Type B pancreatic cell (in vitro differentiated cells): ENCODE measurements around the gene ZNF865. TPM values are rescaled to one million over a fixed set of nuclear protein-coding genes. Genes with fewer than 3 reads are reported as not detected.

ENCODE experiments used
- DNase-seq: peaks from one replicate; pipeline ENCODE4 v3.0.0; 2021; ENCODE audit warnings: mixed read lengths; ENCODE audit not compliant: unreplicated experiment; ENCODE audit errors: extremely low spot score
- H3K27ac Mint-ChIP-seq: 2 replicates; pipeline ENCODE4 v1.8.0; 2021; ENCODE audit warnings: mild to moderate bottlenecking, mixed read lengths
- H3K27me3 Mint-ChIP-seq: 2 replicates; pipeline ENCODE4 v1.8.0; 2021; ENCODE audit warnings: mixed read lengths
- H3K36me3 Mint-ChIP-seq: 2 replicates; pipeline ENCODE4 v1.8.0; 2021; ENCODE audit warnings: mixed read lengths
- H3K4me1 Mint-ChIP-seq: one replicate; pipeline ENCODE4 v1.8.0; 2021; ENCODE audit warnings: mixed read lengths; ENCODE audit not compliant: unreplicated experiment
- H3K4me3 Mint-ChIP-seq: 2 replicates; pipeline ENCODE4 v1.8.0; 2021; ENCODE audit warnings: mild to moderate bottlenecking, mixed read lengths
- H3K9me3 Mint-ChIP-seq: 2 replicates; pipeline ENCODE4 v1.8.0; 2021; ENCODE audit warnings: mixed read lengths
- total RNA-seq: library from RNA; stranded (reverse); gene quantifications from 2 replicates; pipeline ENCODE4 v1.2.1, GENCODE V29; 2021; ENCODE audit warnings: low replicate concordance
- TF ChIP-seq, protein P1 (sequence below): fragments of 200-600 bp; sonication (generic); conservative IDR thresholded peaks from 2 replicates; pipeline ENCODE4 v1.5.0; 2021; ENCODE audit warnings: antibody characterized with exemption, mild to moderate bottlenecking

The ZNF865 gene
- total RNA-seq, 1 donor from 2014 or later: 16.2 TPM

DNA sequence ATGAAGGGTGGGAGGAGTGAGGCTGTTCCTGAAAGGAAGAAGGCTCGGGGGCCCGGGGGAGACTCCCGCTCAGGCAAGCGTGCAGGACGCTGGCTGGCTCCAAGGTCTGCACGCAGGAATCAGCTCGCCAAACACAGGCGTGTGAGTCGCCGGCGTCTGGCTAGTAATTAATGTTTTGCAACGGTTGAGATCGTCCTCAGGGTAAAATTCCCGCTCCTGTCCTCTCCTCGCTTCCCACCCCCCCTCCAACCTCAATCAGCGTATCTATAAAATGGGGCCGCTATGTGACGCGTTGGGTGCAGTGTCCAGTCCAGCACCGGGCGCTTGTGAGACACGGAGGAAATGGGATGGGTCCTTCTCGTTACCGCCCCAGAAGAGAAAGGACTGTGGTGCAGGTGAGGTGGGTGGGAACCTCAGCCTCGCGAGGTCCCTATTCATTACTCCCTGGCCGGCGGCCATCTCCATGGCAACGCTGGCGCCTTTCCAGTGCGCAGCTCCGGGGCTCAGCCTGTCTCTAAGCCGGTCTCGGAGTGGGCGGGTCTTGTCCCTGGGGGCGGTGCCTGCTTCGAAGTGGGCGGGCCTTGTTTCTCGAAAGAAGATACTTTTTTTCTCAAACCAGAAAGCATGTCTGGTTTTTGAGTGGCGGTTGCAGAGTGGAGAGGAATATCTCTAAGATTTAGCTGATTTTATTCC, 18.3 kb upstream of the ZNF865 start:
- Mint-ChIP-seq H3K4me1 (peaks cover 27% of the 10 kb centered on the region), H3K9me3 (no peaks in the 10 kb centered on the region), H3K4me3 (peak overlapping the region; percentile 93), H3K36me3 (peaks cover 4% of the 10 kb centered on the region), H3K27ac (peak overlapping the region; percentile 94), H3K27me3 (no peaks in the 10 kb centered on the region)
- TF ChIP-seq, protein P1, sequence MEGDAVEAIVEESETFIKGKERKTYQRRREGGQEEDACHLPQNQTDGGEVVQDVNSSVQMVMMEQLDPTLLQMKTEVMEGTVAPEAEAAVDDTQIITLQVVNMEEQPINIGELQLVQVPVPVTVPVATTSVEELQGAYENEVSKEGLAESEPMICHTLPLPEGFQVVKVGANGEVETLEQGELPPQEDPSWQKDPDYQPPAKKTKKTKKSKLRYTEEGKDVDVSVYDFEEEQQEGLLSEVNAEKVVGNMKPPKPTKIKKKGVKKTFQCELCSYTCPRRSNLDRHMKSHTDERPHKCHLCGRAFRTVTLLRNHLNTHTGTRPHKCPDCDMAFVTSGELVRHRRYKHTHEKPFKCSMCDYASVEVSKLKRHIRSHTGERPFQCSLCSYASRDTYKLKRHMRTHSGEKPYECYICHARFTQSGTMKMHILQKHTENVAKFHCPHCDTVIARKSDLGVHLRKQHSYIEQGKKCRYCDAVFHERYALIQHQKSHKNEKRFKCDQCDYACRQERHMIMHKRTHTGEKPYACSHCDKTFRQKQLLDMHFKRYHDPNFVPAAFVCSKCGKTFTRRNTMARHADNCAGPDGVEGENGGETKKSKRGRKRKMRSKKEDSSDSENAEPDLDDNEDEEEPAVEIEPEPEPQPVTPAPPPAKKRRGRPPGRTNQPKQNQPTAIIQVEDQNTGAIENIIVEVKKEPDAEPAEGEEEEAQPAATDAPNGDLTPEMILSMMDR: no peak
- DNase-seq: peak; percentile 97

DNA sequence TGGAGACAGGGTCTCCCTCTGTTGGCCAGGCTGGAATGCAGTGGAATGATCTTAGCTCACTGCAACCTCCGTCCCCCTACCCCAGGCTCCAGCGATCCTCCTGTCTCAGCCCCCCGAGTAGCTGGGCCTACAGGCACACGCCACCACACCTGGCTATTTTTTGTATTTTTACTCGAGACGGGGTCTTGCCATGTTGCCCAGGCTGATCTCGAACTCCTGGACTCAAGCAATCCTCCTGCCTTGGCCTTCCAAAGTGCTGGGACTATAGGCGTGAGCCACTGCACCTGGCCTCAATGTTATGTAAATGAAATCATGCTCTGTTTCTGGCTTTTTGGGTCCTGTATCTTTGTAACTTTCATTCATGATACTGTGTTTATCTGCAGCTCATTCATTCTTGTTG, 16.7 kb upstream of the ZNF865 start:
- Mint-ChIP-seq H3K9me3 (no peaks in the 10 kb centered on the region), H3K36me3 (peaks cover 4% of the 10 kb centered on the region)
- TF ChIP-seq, protein P1: no peak

DNA sequence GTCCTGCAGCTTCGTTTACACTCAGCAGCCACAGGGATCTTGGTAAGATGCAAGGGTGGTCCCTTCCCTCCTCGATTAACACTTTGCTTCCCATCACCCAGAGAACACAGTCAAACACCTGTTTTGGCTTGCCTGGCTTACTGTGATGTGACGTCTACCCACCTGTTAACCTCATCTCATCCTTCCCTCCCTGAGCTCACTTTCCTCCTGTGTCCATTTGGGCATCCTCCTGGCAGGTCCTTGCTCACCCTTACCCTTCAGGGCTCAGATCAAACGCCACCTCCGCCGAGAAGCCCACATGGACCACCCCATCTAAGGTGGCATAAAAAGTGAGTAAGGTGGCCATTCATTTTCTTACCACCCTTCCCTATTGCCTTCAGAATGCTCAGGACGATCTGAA, 15.3 kb upstream of the ZNF865 start:
- Mint-ChIP-seq H3K9me3 (no peaks in the 10 kb centered on the region), H3K4me1 (peaks cover 29% of the 10 kb centered on the region), H3K4me3 (no peak overlapping the region), H3K27ac (no peak overlapping the region), H3K36me3 (peaks cover 9% of the 10 kb centered on the region), H3K27me3 (no peaks in the 10 kb centered on the region)
- TF ChIP-seq, protein P1: no peak
- no peak for DNase-seq

More for the DNA sequence above, 16.7 kb upstream of the ZNF865 start:
- no peaks in the 10 kb centered on the region for H3K27me3 Mint-ChIP-seq
- no peak overlapping the region for H3K27ac Mint-ChIP-seq
- no peak overlapping the region for H3K4me3 Mint-ChIP-seq
- DNase-seq: no peak
- peaks cover 26% of the 10 kb centered on the region for H3K4me1 Mint-ChIP-seq

DNA sequence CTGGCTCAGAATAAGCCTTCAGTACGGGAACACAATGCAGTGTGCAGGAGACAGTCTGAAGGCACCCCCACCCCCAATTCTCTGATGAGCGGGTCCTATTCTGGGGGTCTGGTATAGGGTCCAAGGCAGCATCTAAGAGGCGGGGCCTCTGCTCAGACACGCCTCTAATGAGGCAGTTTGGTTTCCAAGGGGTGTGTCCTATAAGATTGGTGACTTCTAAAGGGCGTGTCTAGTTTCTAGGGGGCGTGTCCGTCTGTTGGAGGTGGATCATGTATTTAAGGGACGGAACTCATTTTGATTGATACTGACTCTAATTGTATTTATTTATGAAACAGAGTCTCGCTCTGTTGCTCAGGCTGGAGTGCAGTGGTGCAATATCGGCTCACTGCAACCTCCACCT, 14.8 kb upstream of the ZNF865 start:
- Mint-ChIP-seq H3K27me3 (no peaks in the 10 kb centered on the region), H3K27ac (no peak overlapping the region), H3K36me3 (peaks cover 14% of the 10 kb centered on the region), H3K4me3 (no peak overlapping the region), H3K4me1 (peaks cover 25% of the 10 kb centered on the region), H3K9me3 (no peaks in the 10 kb centered on the region)
- TF ChIP-seq, protein P1: no peak
- no peak for DNase-seq

DNA sequence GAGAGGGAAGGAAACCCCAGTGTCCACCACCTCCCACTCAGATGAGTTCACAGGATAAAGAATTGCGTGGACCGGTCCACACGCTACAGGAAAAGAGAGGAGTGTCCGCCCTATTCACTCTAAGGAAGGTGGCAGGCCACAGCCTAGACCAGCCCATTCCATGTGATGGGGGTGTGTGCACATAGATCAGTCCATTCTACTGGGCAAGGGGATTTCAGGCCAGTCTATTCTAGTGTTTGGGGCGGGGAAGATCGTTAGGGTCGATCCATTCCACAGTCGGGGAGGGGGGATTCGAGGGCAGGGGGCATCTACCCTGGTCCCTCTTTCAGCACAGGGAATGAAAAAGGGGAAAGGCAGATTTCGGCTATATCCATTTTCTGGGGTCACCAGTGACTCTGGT, 13.9 kb upstream of the ZNF865 start:
- DNase-seq: no peak
- Mint-ChIP-seq H3K9me3 (no peaks in the 10 kb centered on the region), H3K4me3 (no peak overlapping the region), H3K27me3 (no peaks in the 10 kb centered on the region), H3K4me1 (peaks cover 20% of the 10 kb centered on the region), H3K36me3 (peaks cover 23% of the 10 kb centered on the region), H3K27ac (no peak overlapping the region)
- TF ChIP-seq, protein P1: no peak
